CD8-positive, alpha-beta memory T cell (primary cell): ENCODE results near the gene GSTM2. TPM values are rescaled to one million over a fixed set of nuclear protein-coding genes. Genes with fewer than 3 reads are reported as not detected.

Source experiments
- CTCF ChIA-PET: fragments of 350-600 bp; sonication (Branson Sonifier 250); formaldehyde crosslinking; loops from one replicate; lab custom pipeline; 2021; ENCODE audit warnings: antibody characterized with exemption; lab: Charles Lee
- POLR2A ChIA-PET: fragments of 350-600 bp; sonication (Branson Sonifier 250); formaldehyde crosslinking; loops from one replicate; lab custom pipeline; 2021; ENCODE audit warnings: antibody characterized with exemption; lab: Charles Lee
- DNase-seq, 5 donors: peaks; one replicate each; pipeline versions ENCODE4 v3.0.0 to v3.0.0-alpha.2; 2020 to 2022; ENCODE audit warnings: mixed read lengths in 1 of 5
- H3K27ac ChIP-seq: one replicate; pipeline ENCODE4 v1.7.0; 2013; ENCODE audit warnings: low read depth, mild to moderate bottlenecking, low read length, moderate library complexity
- H3K27me3 ChIP-seq: 2 replicates; pipeline ENCODE4 v1.7.0; 2013; ENCODE audit warnings: low read length, mild to moderate bottlenecking; ENCODE audit not compliant: insufficient read depth, poor library complexity, severe bottlenecking
- H3K36me3 ChIP-seq: 2 replicates; pipeline ENCODE4 v1.7.0; 2013; ENCODE audit warnings: mild to moderate bottlenecking, low read length, moderate library complexity; ENCODE audit not compliant: insufficient read depth
- H3K4me1 ChIP-seq: 2 replicates; pipeline ENCODE4 v1.7.0; 2013; ENCODE audit warnings: mild to moderate bottlenecking, low read length, moderate library complexity; ENCODE audit not compliant: insufficient read depth
- H3K4me3 ChIP-seq: 2 replicates; pipeline ENCODE4 v1.7.0; 2013; ENCODE audit warnings: mild to moderate bottlenecking, low read length
- H3K9me3 ChIP-seq: 2 replicates; pipeline ENCODE4 v1.7.0; 2013; ENCODE audit warnings: mild to moderate bottlenecking, low read length
- H3K27ac Mint-ChIP-seq, 8 donors: one replicate each; pipeline ENCODE4 v1.8.0; 2020 to 2021; ENCODE audit warnings: mixed read lengths in 8 of 8, mild to moderate bottlenecking in 6 of 8, inconsistent platforms in 3 of 8, moderate library complexity in 3 of 8
- H3K27me3 Mint-ChIP-seq, 2 donors: one replicate each; pipeline ENCODE4 v1.8.0; 2020 to 2021; ENCODE audit warnings: mixed read lengths in 2 of 2, mild to moderate bottlenecking in 1 of 2, moderate library complexity in 1 of 2
- H3K36me3 Mint-ChIP-seq, 3 donors: one replicate each; pipeline ENCODE4 v1.8.0; 2020 to 2021; ENCODE audit warnings: mixed read lengths in 3 of 3, inconsistent platforms in 1 of 3, mild to moderate bottlenecking in 1 of 3
- H3K4me1 Mint-ChIP-seq, 3 donors: one replicate each; pipeline ENCODE4 v1.8.0; 2020 to 2021; ENCODE audit warnings: mixed read lengths in 3 of 3, inconsistent platforms in 1 of 3, mild to moderate bottlenecking in 1 of 3
- H3K4me3 Mint-ChIP-seq, 7 donors: one replicate each; pipeline ENCODE4 v1.8.0; 2020 to 2021; ENCODE audit warnings: mixed read lengths in 7 of 7, mild to moderate bottlenecking in 6 of 7, moderate library complexity in 4 of 7, inconsistent platforms in 2 of 7
- H3K9me3 Mint-ChIP-seq, 5 donors: one replicate each; pipeline ENCODE4 v1.8.0; 2020 to 2022; ENCODE audit warnings: mixed read lengths in 5 of 5, mild to moderate bottlenecking in 3 of 5, moderate library complexity in 2 of 5, inconsistent platforms in 1 of 5
- polyA plus RNA-seq: library from polyadenylated mRNA; unstranded; fragments of 300-500 nt; fragmentation: Illumina TruSeq; gene quantifications from one replicate; pipeline ENCODE4 v1.2.3, GENCODE V29; 2021
- total RNA-seq, 2 experiments: library from RNA; stranded (reverse); gene quantifications; one replicate each; pipeline ENCODE4 v1.2.3, GENCODE V29; 2021

Gene GSTM2
- total and polyA plus RNA-seq, 3 experiments from 2014 or later = 2.6 to 3.1 (median 2.7) TPM

GRCh38 chr1:109643385-109644230 lies 24.2 kb upstream of the GSTM2 start:
- Histone ChIP-seq H3K27ac (no peak overlapping the region), H3K9me3 (no peaks in the 10 kb centered on the region), H3K4me1 (peaks cover 4% of the 10 kb centered on the region), H3K36me3 (no peaks in the 10 kb centered on the region), H3K27me3 (no peaks in the 10 kb centered on the region), H3K4me3 (no peak overlapping the region)
- H3K36me3 Mint-ChIP-seq = no peaks in the 10 kb centered on the region
- H3K27me3 Mint-ChIP-seq = peaks cover 0 to 3% of the 10 kb centered on the region in 2 donors
- no peak overlapping the region for H3K4me3 Mint-ChIP-seq
- peak; percentile 67 to 88 (median 74) for DNase-seq
- no peaks in the 10 kb centered on the region for H3K9me3 Mint-ChIP-seq
- peaks cover 4 to 12% (median 7%) of the 10 kb centered on the region in 3 donors for H3K4me1 Mint-ChIP-seq
- POLR2A ChIA-PET = interaction anchor here (1.6 kb wide), 1 partner anchor 341 kb away, joined by 3 read pairs; the partner anchor contains the start of gene AHCYL1
- CTCF ChIA-PET = interaction anchor here (0.7 to 6.1 kb wide), 16 partner anchors 8 to 351 kb away, joined by 3 to 117 read pairs (median 4); partner anchors contain the start of genes AHCYL1 and GNAI3
- peak overlapping the region in 2 of 8 donors; percentile 29 to 54 for H3K27ac Mint-ChIP-seq

DNA sequence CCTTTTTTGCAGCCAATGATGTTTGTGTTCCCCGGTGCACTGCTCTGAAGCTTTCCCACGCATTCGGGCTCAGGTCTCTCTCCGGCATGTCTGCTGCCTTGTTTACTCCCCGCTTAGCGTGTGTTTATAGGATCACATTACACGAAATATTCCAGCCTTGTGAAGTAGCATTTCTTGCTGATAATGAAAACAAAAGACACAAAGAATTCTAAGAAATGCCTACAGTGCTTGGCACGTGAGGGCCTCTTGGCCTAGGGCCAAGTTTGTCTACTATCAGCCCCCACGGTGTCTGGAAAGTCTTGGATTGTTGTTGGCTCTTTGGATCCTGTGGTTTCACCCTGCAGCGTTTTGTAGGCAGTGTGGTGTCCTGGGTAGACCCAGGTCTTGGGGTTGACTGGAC lies 23.2 kb upstream of the GSTM2 start:
- H3K27ac Mint-ChIP-seq = peak overlapping the region in 1 of 8 donors; percentile 41
- POLR2A ChIA-PET = no interaction called here
- H3K4me1 Mint-ChIP-seq = peaks cover 4 to 12% (median 7%) of the 10 kb centered on the region in 3 donors
- Histone ChIP-seq H3K4me1 (peaks cover 4% of the 10 kb centered on the region), H3K36me3 (no peaks in the 10 kb centered on the region), H3K27me3 (no peaks in the 10 kb centered on the region), H3K27ac (no peak overlapping the region), H3K9me3 (no peaks in the 10 kb centered on the region), H3K4me3 (no peak overlapping the region)
- no peak overlapping the region for H3K4me3 Mint-ChIP-seq
- peaks cover 0 to 7% of the 10 kb centered on the region in 2 donors for H3K27me3 Mint-ChIP-seq
- CTCF ChIA-PET = interaction anchor here (0.9 to 6.1 kb wide), 5 partner anchors 8 to 340 kb away, joined by 4 to 117 read pairs (median 6); partner anchors contain the start of genes AHCYL1 and GNAI3
- H3K9me3 Mint-ChIP-seq = no peaks in the 10 kb centered on the region
- no peaks in the 10 kb centered on the region for H3K36me3 Mint-ChIP-seq
- DNase-seq = no peak

- no peaks in the 10 kb centered on the region for H3K27me3 ChIP-seq
- H3K9me3 Mint-ChIP-seq = no peaks in the 10 kb centered on the region
- no peaks in the 10 kb centered on the region for H3K9me3 ChIP-seq
- CTCF ChIA-PET = interaction anchor here (0.6 to 5.1 kb wide), 9 partner anchors 9 to 159 kb away, joined by 3 to 60 read pairs (median 4); no protein-coding TSS in a partner anchor
- H3K4me3 Mint-ChIP-seq = peak overlapping the region in 1 of 7 donors; percentile 19
- H3K27me3 Mint-ChIP-seq = peaks cover 10 to 30% of the 10 kb centered on the region in 2 donors
- H3K27ac Mint-ChIP-seq = no peak overlapping the region
- no peaks in the 10 kb centered on the region for H3K4me1 Mint-ChIP-seq
- DNase-seq = no peak
- H3K36me3 Mint-ChIP-seq = no peaks in the 10 kb centered on the region
- H3K4me3 ChIP-seq = no peak overlapping the region
- no peak overlapping the region for H3K27ac ChIP-seq
- H3K36me3 ChIP-seq = no peaks in the 10 kb centered on the region
- POLR2A ChIA-PET = no interaction called here
- no peaks in the 10 kb centered on the region for H3K4me1 ChIP-seq
Observed at GRCh38 chr1:109649491-109649914, 18.4 kb upstream of the GSTM2 start.

GRCh38 chr1:109650609-109651008 lies 17.2 kb upstream of the GSTM2 start:
- no peaks in the 10 kb centered on the region for H3K9me3 Mint-ChIP-seq
- peaks cover 7% of the 10 kb centered on the region for H3K4me1 ChIP-seq
- peaks cover 6 to 9% (median 7%) of the 10 kb centered on the region in 3 donors for H3K4me1 Mint-ChIP-seq
- POLR2A ChIA-PET = no interaction called here
- no peaks in the 10 kb centered on the region for H3K27me3 ChIP-seq
- H3K4me3 ChIP-seq = no peak overlapping the region
- CTCF ChIA-PET = interaction anchor here (1.4 to 5.1 kb wide), 8 partner anchors 10 to 334 kb away, joined by 3 to 60 read pairs (median 10); partner anchors contain the start of gene AHCYL1
- no peaks in the 10 kb centered on the region for H3K36me3 ChIP-seq
- H3K9me3 ChIP-seq = no peaks in the 10 kb centered on the region
- peaks cover 12 to 33% of the 10 kb centered on the region in 2 donors for H3K27me3 Mint-ChIP-seq
- no peak for DNase-seq
- no peak overlapping the region for H3K27ac ChIP-seq
- H3K36me3 Mint-ChIP-seq = no peaks in the 10 kb centered on the region
- no peak overlapping the region for H3K27ac Mint-ChIP-seq
- H3K4me3 Mint-ChIP-seq = no peak overlapping the region

DNA sequence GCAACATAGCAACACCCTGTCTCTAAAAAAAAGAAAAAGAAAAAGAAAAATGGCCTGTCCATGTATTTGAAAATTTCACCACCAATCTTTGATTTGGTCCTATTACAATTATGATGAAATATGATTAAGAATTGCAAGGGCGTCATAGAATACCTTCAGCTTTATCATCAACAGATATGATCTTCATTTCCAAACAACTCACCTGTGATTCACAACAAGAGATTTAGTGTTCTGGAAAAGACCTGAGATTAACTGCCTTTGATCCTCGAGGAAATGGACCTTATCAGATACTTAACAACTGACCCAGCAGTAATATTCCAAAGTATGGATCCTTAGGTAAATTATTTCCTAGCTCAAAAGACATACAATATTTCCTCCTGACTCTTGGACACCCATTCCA lies 15.5 kb upstream of the GSTM2 start:
- Mint-ChIP-seq H3K4me3 (peak overlapping the region in 1 of 7 donors; percentile 11), H3K27ac (no peak overlapping the region), H3K36me3 (peaks cover 0 to 4% (median 0%) of the 10 kb centered on the region in 3 donors), H3K27me3 (peaks cover 12 to 33% of the 10 kb centered on the region in 2 donors), H3K4me1 (peaks cover 12 to 18% (median 14%) of the 10 kb centered on the region in 3 donors), H3K9me3 (no peaks in the 10 kb centered on the region)
- Histone ChIP-seq H3K9me3 (no peaks in the 10 kb centered on the region), H3K4me3 (no peak overlapping the region), H3K27ac (no peak overlapping the region), H3K4me1 (peaks cover 8% of the 10 kb centered on the region), H3K27me3 (no peaks in the 10 kb centered on the region), H3K36me3 (no peaks in the 10 kb centered on the region)
- no peak for DNase-seq
- ChIA-PET POLR2A (no interaction called here), CTCF (interaction anchor here (1.2 to 5.1 kb wide), 7 partner anchors 8 to 332 kb away, joined by 4 to 60 read pairs (median 8); partner anchors contain the start of gene AHCYL1)

DNA sequence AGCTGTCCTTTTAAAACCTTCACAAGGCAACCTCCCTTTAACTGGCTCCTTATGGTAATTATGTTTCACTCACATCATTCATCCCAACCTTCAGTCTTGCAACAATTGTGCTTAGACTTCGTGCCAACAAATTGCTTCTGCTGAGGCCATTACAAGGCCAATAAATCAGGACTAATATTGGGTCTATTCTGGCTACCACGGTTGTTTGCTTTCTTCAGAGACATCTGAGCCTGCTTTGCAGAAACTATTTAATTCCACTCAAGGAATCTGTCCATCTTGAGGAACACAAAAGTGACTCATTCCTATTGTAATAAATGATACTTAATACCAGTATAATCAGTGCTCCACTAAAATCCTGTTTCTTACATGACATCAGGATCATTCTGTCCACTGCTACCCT lies 14.6 kb upstream of the GSTM2 start:
- H3K9me3 Mint-ChIP-seq = no peaks in the 10 kb centered on the region
- peak overlapping the region in 2 of 8 donors; percentile 40 to 51 for H3K27ac Mint-ChIP-seq
- H3K4me3 Mint-ChIP-seq = peak overlapping the region in 3 of 7 donors; percentile 24 to 68 (median 25)

DNA sequence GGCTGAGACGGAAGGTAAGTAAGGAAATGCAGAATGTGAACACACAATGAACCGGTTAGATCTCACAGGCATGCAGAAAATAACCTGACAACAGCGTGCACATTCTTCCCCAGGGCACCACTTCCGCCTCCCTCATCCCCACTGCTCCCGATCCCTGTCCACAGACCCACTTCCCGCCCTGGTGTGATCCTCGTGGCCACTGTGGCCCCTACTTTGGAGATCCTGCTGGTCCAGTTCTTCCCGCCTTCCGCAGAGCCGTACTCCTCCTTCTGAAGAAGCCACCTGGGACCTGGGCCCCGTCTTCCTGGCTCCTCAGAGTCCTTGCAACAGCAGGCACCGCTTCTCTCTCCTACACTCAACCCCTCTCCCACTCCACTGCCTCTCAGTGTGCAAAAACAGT lies 13.3 kb upstream of the GSTM2 start:
- no peaks in the 10 kb centered on the region for H3K27me3 ChIP-seq
- Mint-ChIP-seq H3K27me3 (peaks cover 12 to 29% of the 10 kb centered on the region in 2 donors), H3K4me1 (peaks cover 12 to 18% (median 14%) of the 10 kb centered on the region in 3 donors), H3K4me3 (peak overlapping the region in 6 of 7 donors; percentile 10 to 91 (median 70)), H3K9me3 (no peaks in the 10 kb centered on the region), H3K36me3 (peaks cover 0 to 4% (median 0%) of the 10 kb centered on the region in 3 donors), H3K27ac (peak overlapping the region in 1 of 8 donors; percentile 64)
- POLR2A ChIA-PET = no interaction called here
- peaks cover 8% of the 10 kb centered on the region for H3K4me1 ChIP-seq
- no peaks in the 10 kb centered on the region for H3K9me3 ChIP-seq
- H3K36me3 ChIP-seq = no peaks in the 10 kb centered on the region
- DNase-seq = no peak
- no peak overlapping the region for H3K4me3 ChIP-seq
- no peak overlapping the region for H3K27ac ChIP-seq
- CTCF ChIA-PET = no interaction called here

More for the DNA sequence above, 14.6 kb upstream of the GSTM2 start:
- Histone ChIP-seq H3K36me3 (no peaks in the 10 kb centered on the region), H3K27me3 (no peaks in the 10 kb centered on the region), H3K27ac (no peak overlapping the region), H3K9me3 (no peaks in the 10 kb centered on the region), H3K4me3 (no peak overlapping the region), H3K4me1 (peaks cover 8% of the 10 kb centered on the region)
- DNase-seq = no peak
- Mint-ChIP-seq H3K36me3 (peaks cover 0 to 4% (median 0%) of the 10 kb centered on the region in 3 donors), H3K27me3 (peaks cover 12 to 33% of the 10 kb centered on the region in 2 donors), H3K4me1 (peaks cover 12 to 18% (median 14%) of the 10 kb centered on the region in 3 donors)
- POLR2A ChIA-PET = no interaction called here
- CTCF ChIA-PET = interaction anchor here (1.8 to 5.1 kb wide), 3 partner anchors 9 to 120 kb away, joined by 6 to 60 read pairs (median 22); no protein-coding TSS in a partner anchor
